ENCODE results near the gene IFRD1.

The IFRD1 gene

GRCh38 chr7:112492186-112492585 lies 41.9 kb downstream of the IFRD1 start:
- DNase-seq: no peak
- intact Hi-C loops (cut with DNase I; ENCODE audit: low total_unique reads): loop anchor here (10.0 kb wide), 2 partner anchors 87 to 287 kb away; partner anchors contain the start of genes DOCK4 and ZNF277
- TF ChIP-seq, protein P1, sequence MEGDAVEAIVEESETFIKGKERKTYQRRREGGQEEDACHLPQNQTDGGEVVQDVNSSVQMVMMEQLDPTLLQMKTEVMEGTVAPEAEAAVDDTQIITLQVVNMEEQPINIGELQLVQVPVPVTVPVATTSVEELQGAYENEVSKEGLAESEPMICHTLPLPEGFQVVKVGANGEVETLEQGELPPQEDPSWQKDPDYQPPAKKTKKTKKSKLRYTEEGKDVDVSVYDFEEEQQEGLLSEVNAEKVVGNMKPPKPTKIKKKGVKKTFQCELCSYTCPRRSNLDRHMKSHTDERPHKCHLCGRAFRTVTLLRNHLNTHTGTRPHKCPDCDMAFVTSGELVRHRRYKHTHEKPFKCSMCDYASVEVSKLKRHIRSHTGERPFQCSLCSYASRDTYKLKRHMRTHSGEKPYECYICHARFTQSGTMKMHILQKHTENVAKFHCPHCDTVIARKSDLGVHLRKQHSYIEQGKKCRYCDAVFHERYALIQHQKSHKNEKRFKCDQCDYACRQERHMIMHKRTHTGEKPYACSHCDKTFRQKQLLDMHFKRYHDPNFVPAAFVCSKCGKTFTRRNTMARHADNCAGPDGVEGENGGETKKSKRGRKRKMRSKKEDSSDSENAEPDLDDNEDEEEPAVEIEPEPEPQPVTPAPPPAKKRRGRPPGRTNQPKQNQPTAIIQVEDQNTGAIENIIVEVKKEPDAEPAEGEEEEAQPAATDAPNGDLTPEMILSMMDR (IDR thresholded peaks at IDR 0.05): no peak
- peaks cover 0 to 4% (median 0%) of the 10 kb centered on the region in 4 donors for H3K4me1 ChIP-seq
- no peak overlapping the region for H3K27ac ChIP-seq
- no peaks in the 10 kb centered on the region for H3K27me3 ChIP-seq
- H3K9me3 ChIP-seq: no peaks in the 10 kb centered on the region
- peaks cover 0 to 16% (median 15%) of the 10 kb centered on the region in 3 donors for H3K36me3 ChIP-seq
- no peak overlapping the region for H3K4me3 ChIP-seq

DNA sequence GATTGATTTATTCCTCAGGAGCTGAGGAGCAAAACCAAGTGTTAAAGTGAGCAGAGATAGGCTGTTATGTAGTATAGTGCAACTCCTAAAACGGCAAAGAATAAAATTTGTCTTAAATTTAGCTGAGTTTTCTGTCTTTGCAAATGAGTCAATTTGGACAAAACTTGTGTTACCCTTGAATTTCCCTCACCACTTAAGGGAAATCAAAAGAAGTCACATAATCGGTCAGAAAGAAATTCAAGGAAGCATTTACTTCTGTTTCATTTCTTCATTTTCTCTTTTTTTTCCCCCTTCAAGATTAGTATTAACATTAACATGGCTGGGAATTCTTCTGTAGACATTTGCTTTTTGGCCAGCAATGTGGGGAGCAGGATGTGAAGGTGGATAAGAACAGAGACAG lies 44.4 kb downstream of the IFRD1 start:
- H3K27ac ChIP-seq: no peak overlapping the region
- TF ChIP-seq, protein P1 (IDR thresholded peaks at IDR 0.05): no peak
- intact Hi-C loops (cut with DNase I; ENCODE audit: low total_unique reads): loop anchor here (10.0 kb wide), 2 partner anchors 90 to 290 kb away; partner anchors contain the start of genes DOCK4 and ZNF277

GRCh38 chr7:112495156-112495788 lies 45.0 kb downstream of the IFRD1 start:
- TF ChIP-seq, protein P1 (IDR thresholded peaks at IDR 0.05): no peak

More for the DNA sequence above, 44.4 kb downstream of the IFRD1 start:
- Histone ChIP-seq H3K36me3 (peaks cover 0 to 9% (median 9%) of the 10 kb centered on the region in 3 donors), H3K4me3 (no peak overlapping the region), H3K27me3 (no peaks in the 10 kb centered on the region), H3K4me1 (peaks cover 0 to 4% (median 0%) of the 10 kb centered on the region in 4 donors), H3K9me3 (no peaks in the 10 kb centered on the region)
- DNase-seq: no peak

DNA sequence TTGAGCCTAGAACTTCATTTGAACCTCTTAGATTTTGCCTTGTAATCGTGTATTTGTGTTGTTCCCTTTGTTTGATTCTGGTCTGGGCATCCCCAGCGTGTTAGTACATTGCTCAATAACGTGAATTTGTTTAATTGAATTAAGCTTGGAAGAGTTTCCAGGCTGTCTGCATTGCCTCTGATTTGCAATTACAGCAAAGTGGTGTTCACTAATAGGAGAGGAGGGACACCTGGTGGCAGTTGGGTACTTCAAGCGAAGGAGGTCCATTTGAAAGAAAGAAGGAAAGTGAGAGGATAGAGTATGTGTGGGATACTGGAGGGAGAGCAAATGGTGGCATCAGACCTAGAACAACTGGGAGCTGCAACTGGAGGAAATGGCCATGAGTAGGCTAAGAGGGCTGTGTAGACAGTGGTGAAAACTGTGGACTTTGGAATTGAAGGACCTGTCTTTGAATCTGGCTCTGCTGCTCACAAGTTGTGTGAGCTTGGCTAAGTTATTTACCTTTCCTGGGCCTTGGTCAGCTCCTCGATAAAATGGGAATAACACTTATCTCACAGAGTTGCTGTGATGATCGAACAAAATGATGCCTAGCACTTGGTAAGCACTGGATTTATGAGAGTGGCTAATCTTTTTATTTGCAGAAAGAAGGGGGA lies 45.7 kb downstream of the IFRD1 start:
- no peak overlapping the region for H3K4me3 ChIP-seq
- intact Hi-C loops (cut with DNase I; ENCODE audit: low total_unique reads): loop anchor here (2.0 to 10.0 kb wide), 3 partner anchors 91 to 755 kb away; partner anchors contain the start of genes DOCK4 and ZNF277
- H3K9me3 ChIP-seq: no peaks in the 10 kb centered on the region
- peaks cover 0 to 4% (median 0%) of the 10 kb centered on the region in 4 donors for H3K4me1 ChIP-seq
- H3K27ac ChIP-seq: no peak overlapping the region
- H3K27me3 ChIP-seq: no peaks in the 10 kb centered on the region
- H3K36me3 ChIP-seq: no peaks in the 10 kb centered on the region
- DNase-seq: peak in 1 of 2 donors; percentile 66
- TF ChIP-seq, protein P1 (IDR thresholded peaks at IDR 0.05): peak; percentile 71 to 74

More at GRCh38 chr7:112495156-112495788, 45.0 kb downstream of the IFRD1 start:
- intact Hi-C loops (cut with DNase I; ENCODE audit: low total_unique reads): loop anchor here (10.0 kb wide), 2 partner anchors 90 to 290 kb away; partner anchors contain the start of genes DOCK4 and ZNF277
- Histone ChIP-seq H3K27ac (no peak overlapping the region), H3K9me3 (no peaks in the 10 kb centered on the region), H3K36me3 (peaks cover 0 to 3% (median 2%) of the 10 kb centered on the region in 3 donors), H3K4me3 (no peak overlapping the region), H3K4me1 (peaks cover 0 to 4% (median 0%) of the 10 kb centered on the region in 4 donors), H3K27me3 (no peaks in the 10 kb centered on the region)
- DNase-seq: no peak

- TF ChIP-seq, protein P1 (IDR thresholded peaks at IDR 0.05): no peak
- intact Hi-C loops (cut with DNase I; ENCODE audit: low total_unique reads): loop anchor here (2.0 to 10.0 kb wide), 3 partner anchors 93 to 757 kb away; partner anchors contain the start of genes DOCK4 and ZNF277
- Histone ChIP-seq H3K9me3 (no peaks in the 10 kb centered on the region), H3K36me3 (no peaks in the 10 kb centered on the region), H3K27me3 (no peaks in the 10 kb centered on the region), H3K4me1 (peaks cover 0 to 4% (median 0%) of the 10 kb centered on the region in 4 donors), H3K27ac (no peak overlapping the region), H3K4me3 (no peak overlapping the region)
- DNase-seq: no peak
These were observed 47.2 kb downstream of the IFRD1 start for GRCh38 chr7:112497481-112497880.
